Measurements from ENCODE around the gene AJAP1.
A peak's percentile ranks its signal among the peaks of the same experiment; 100 is the strongest.

AJAP1 gene

DNA sequence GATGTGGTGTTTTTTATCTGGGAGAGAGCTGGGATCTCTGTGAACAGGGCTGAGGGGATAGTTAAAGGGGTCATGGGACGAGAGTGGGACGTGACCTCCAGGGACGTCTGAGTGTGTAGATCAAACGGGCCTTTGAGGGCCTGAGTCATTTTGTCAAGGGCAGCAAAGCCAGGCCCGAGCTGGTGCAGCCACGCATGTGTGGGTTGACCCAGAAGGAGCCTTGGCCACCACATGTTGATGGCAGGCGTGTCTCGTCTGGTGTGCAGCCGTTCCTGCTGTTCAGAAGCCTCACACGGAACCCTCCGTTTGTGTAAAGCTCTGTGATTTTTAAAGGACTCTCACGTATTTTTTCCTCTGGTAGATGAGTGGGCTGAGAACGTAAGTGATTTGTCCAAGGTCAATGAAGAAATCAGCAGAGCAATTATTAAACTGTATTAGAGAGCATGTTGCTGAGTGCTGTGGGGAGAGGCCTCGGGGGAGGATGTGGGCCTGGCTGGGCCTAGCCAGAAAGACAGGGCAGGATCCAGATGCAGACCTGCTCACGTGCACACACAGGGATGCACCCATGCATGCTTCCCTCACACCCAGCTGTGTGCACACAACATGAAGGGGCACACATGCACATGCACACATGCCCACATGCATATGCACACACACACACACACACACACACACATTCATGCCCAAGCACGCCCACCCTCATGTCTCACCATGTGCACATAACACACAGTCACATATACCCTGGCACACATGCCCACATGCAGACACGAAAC is 89.8 kb downstream of the AJAP1 start:
- DNase-seq, result no peak

DNA sequence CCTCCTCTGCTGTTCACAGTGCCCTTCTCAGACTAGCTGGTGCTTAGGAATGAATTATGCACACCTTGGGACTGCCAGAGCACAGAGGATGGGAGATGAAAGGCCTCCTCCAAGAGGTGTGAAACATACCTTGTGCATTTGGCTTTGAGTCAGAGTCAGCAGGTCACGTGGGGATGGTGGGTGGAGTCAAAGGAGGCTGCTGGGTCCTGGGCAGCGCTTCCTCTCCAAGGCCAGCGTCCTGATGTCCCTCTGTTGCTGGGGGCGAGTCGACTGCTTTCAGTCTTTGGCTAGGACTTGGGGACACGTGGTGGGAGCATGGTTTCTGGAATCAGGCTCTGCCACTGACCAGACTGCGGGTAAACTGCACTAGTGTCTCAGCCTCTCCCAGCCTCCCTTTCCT is 91.2 kb downstream of the AJAP1 start:
- no peak for DNase-seq

GRCh38 chr1:4749406-4749805 is 95.0 kb downstream of the AJAP1 start:
- DNase-seq, result no peak

DNA sequence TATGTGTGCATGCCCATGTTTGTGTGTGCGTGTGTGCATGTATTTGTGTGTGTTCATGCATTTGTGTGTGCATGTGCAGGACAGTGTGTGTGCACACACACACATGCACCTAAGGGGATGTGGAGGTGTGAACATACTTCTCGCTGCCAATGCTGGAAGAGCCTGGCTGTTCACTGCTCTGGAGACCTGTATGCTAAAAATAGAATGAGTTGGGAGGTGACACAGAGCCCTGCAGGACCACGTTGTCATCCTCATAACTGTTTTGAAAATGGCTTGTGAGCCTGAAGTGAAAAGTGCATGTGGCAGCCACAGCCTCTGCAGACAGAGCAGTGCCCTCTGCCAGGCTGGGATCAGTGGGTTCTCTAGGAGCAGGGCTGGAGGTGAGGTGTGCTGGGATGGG is 95.8 kb downstream of the AJAP1 start:
- no peak for DNase-seq

GRCh38 chr1:4752059-4752458 is 97.7 kb downstream of the AJAP1 start:
- DNase-seq, result no peak

DNA sequence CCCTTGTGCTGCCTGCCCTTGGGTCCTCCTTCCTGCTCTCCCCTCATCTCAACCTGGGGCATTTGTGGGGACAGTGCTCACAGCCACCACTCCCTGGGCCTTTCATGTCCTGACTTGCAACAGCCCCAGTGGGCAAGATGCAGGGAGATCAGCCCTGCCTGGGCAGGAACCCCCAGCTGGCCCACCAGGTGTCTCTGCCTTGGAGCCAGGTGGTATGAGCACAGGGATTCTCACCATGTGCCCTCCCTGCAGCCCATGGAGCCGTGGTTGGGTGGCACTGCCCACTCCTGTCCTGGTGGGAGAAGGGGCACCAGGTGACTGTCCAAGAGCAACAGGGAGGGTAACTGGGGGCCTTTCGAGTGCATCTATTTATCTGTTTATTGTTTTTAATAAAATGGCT is 100.4 kb downstream of the AJAP1 start:
- no peak for DNase-seq

- no peak for DNase-seq
Observed at GRCh38 chr1:4755301-4755845, 101.0 kb downstream of the AJAP1 start.

DNA sequence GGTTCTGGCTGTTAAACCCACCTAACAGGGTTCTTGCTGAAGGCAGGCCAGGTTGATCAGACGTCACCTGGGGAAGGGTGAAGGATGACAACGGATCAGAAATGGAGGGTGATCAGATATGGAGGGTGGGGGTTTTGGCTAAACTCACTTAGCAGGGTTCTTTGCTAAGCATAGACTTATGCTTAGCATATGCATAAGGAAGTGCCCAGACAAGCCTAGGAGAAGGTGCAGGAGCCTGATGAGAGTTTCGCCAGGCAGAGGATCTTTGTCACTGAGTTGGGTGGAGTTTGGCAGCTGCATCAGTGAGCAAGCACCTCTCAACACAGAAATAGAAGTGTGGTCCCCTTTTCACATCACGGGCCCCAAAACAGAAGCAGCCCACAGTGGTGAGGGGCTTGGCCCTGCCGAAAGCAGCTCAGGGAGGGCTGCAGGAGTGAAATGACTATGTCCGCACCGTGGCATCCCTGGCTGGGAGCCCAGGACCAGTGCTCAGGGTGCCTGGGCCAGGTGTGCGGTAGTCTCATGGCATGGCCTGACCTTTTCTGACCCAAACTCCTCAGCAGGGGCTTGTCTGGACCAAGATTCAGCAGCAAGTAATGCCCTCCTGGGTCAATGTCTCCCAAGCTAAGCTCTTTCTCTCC is 101.6 kb downstream of the AJAP1 start:
- no peak for DNase-seq

GRCh38 chr1:4756851-4757580 is 102.6 kb downstream of the AJAP1 start:
- DNase-seq, result no peak

DNA sequence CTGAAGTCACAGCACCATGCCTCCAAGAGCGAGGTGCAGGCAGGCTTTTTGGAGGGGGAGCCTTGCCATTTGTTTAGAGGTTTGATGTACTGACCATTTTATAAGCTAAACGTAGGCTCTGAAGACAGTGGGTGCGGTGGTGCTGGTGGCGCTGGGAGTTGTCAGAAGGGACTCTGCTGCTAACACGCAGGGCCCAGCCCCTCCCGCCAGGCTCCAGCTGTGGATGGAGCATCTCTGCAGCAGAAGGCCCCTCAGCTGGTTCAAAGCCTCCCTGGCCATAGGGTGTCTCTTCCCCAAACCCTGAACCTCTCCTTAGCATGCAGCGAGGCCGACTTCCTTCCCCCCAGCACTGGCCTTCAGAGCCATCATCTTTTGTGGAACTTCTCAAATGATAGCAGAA is 105.3 kb downstream of the AJAP1 start:
- no peak for DNase-seq

DNA sequence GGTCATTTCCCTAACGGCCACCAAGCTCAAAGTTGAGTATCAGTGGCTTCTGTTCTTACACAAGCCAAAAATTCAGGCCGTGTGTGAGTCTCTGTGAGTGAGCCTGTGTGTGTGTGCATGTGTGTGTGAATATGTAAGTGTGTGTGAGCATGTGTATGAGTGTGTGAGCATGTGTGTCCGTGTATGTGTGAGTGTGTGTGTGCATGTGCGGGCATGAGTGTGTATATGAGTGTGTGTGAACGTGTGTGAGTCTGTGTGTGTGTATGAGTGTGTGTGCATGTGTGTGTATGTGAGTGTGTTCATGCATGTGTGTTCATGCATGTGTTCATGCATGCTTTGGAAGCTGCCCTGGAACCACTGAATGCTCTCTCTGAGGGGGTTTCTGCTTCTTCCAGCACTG is 105.7 kb downstream of the AJAP1 start:
- DNase-seq, result no peak

GRCh38 chr1:4761324-4761723 is 106.9 kb downstream of the AJAP1 start:
- DNase-seq, result no peak

GRCh38 chr1:4762146-4762545 is 107.7 kb downstream of the AJAP1 start:
- no peak for DNase-seq

DNA sequence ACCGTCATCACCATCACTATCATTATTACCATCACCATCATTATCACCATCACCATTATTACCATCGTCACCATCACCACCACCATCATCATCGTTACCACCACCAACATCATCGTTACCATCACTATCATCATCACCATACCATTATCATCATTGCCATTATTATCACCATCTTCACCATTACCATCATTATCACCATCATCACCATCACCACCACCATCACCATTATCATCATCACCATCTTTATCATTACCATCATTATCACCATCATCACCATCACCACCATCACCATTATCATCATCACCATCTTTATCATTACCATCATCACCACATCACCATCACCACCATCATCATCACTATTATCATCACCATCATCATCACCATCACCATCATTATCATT is 112.9 kb downstream of the AJAP1 start:
- DNase-seq, result no peak

- DNase-seq, result peak in 1 of 2 experiments; percentile 2
Observed at GRCh38 chr1:4768553-4768952, 114.1 kb downstream of the AJAP1 start.

DNA sequence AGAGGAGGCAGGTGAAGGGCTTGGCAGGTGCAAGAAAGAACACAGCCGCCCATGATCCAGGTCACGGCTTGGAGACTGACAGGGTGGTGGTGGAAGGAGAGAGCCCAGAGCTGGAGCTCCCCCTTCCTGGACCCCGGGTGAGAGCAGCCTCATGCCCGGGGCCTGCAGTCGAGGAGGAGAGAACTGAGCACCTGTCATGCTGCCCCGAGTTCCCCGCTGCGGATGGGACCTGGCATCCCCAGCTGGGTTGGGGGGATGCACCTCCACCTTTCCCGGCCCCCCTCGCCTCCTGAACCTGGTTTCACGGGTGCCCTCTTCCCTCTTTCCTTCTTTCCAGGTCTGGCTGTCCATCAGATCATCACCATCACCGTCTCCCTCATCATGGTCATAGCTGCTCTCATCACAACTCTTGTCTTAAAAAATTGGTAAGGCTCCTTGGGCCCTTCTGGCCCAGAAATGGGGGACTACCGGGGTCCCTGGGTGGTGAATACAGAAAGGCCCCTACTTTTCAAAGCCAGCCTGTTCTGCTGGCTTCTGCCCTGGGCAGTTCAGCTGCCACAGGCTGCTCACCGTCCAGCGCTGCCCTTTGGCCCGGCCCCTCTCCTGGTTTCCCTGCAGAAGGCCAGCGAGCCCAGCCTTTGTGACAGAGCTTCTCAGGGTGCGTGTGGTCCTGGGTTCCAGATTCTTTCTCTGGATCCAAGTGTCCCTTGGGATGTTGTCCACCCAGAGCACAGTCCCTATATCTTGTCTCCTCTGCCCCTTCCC is 115.3 kb downstream of the AJAP1 start:
- no peak for DNase-seq

DNA sequence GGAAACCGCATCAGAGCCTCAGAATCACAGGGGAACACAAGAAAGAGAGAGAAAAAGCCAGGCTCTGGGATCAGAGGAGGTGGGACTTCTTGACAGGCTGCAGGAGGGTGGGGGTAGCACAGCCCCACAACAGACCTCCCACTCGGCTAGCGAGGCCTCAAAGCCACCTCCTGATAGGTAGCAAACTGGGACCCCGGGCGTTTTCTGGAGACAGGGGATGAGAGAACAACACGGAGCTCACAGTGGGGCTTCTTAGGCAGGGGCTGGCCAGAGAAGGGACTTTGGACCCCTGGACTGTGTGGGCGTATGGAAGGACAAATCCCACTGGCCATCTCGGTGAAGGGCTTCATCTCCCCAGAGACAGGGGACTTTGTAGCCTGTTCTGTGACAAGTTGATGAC is 116.3 kb downstream of the AJAP1 start:
- no peak for DNase-seq

DNA sequence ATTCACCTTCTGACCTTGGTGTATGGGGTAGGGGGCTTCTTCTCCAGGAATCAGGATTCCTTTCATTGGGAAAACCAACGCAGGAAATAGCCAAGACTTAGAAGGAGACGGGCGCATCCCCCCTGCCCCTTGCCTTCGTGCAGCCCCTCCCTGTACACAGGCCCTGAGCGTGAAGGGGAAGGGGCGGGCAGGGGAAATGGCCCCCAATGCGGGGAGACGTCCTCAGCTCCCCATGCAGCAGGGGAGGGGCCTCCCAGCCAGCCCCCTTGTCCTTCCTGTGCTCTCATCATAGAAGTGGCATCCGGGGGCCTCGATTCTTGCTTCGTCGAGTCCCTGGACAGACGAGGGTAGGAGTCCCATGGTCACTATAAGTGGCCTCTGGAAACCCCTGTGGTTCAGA is 116.9 kb downstream of the AJAP1 start:
- no peak for DNase-seq

- no peak for DNase-seq
Observed at GRCh38 chr1:4771721-4772120, 117.3 kb downstream of the AJAP1 start.

DNA sequence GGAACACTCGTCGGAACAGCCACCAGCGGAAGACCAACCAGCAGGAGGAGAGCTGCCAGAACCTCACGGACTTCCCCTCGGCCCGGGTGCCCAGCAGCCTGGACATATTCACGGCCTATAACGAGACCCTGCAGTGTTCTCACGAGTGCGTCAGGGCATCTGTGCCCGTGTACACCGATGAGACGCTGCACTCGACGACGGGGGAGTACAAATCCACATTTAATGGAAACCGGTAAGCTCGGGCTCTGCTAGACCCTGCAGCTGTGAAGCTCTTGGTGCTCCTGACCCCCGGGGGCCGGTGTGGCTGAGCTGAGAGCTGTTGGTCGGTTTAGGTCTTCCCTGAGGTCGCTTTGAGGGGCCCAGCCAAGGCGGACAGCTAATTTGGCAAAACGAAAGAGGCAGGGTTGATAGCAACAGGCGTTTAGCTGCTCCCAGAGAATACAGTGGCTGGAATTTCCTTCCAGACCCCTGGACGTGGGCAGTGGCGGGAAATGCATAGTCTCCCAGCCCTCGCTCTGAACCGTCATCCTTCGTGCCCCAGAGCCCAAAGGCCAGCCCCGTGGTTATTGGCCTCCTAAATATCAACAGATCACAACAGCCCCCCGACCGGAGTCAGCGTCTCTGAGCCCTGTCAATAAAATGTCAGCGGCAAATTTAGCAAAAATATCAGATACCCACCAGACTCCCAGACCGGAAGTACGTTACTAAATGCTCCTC is 118.0 kb downstream of the AJAP1 start:
- DNase-seq, result no peak

DNA sequence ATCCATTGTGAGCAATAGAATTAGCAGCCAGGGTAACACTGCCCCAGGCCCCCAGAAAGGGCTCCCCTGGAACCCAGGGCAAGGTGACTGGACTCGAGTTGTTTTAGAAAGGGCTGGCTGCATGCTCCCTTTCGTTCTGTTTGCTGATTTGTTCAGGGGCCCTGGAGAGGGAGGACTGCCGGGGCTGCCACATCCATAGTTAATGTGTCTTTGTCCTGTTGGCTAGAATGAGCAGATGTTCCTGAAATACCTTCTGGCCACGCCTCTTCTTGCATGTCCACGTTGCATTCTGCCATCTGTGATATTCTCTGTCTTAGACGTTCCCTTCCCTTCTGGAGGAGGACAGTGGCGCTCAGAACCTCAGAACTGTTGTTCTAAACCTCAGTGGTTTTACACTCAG is 118.8 kb downstream of the AJAP1 start:
- no peak for DNase-seq

- DNase-seq, result no peak
Observed at GRCh38 chr1:4775506-4775905, 121.1 kb downstream of the AJAP1 start.
